ENCODE results near the gene TTC34.

GRCh38 chr1:2596530-2597333 is 204.8 kb downstream of the TTC34 start:
- TF ChIP-seq CTCF (IDR thresholded peaks at IDR 0.05; ENCODE audit: insufficient read depth, low read length, poor library complexity, severe bottlenecking) (no peak), EZH2phosphoT487 (conservative IDR thresholded peaks at IDR 0.05; ENCODE audit: low read length) (no peak)

All from SU-DHL-6 (cell line).